ENCODE measurements around the gene FCRLB. TPM values are rescaled to one million over a fixed set of nuclear protein-coding genes. Genes with fewer than 3 reads are reported as not detected.

The FCRLB gene
- polyA plus RNA-seq, 2 of the 4 experiments (the other 2 are of a cell fraction): 0.48 to 0.75 TPM

- TF ChIP-seq REST (IDR thresholded peaks at IDR 0.05) (peak; percentile 64), EHF (CRISPR knock-in tag; IDR thresholded peaks at IDR 0.05) (no peak), RAD21 (conservative IDR thresholded peaks at IDR 0.05 in 1 of 2, IDR thresholded peaks at IDR 0.05 in 1 of 2) (no peak), HOXB5 (CRISPR knock-in tag; IDR thresholded peaks at IDR 0.05) (peak; percentile 93), TP53 (CRISPR knock-in tag; IDR thresholded peaks at IDR 0.05) (no peak), RCOR1 (IDR thresholded peaks at IDR 0.05; ENCODE audit: low read depth, low read length) (no peak), BCL3 (IDR thresholded peaks at IDR 0.05) (0 out of 3 replicates have a peak, but pooled peaks have one; percentile 61), HES2 (IDR thresholded peaks at IDR 0.05) (no peak), ELK1 (IDR thresholded peaks at IDR 0.05; ENCODE audit: low read depth, low read length) (no peak)
- TF ChIP-seq, protein P1, sequence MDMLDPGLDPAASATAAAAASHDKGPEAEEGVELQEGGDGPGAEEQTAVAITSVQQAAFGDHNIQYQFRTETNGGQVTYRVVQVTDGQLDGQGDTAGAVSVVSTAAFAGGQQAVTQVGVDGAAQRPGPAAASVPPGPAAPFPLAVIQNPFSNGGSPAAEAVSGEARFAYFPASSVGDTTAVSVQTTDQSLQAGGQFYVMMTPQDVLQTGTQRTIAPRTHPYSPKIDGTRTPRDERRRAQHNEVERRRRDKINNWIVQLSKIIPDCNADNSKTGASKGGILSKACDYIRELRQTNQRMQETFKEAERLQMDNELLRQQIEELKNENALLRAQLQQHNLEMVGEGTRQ (IDR thresholded peaks at IDR 0.05): no peak
These were observed 45.0 kb downstream of the FCRLB start, which contains the start of gene ATF6 (continued) for GRCh38 chr1:161766102-161766981.

DNA sequence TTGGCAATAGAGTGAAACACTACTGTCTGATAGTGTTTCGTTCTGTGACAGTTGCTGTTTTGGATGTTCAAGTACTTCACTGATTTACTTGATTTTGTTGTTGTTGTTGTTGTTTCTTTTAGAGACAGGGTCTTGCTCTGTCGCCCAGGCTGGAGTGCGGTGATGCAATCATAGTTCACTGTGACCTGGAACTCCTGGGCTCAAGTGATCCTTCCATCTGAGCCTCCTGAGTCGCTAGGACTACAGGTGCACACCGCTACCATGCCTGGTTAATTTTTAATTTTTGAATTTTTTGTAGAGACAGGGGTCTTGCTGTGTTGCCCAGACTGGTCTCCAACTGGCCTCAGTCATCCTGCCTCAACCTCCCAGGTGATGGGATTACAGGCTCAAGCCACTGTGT, 47.1 kb downstream of the FCRLB start:
- ChIA-PET CTCF (interaction anchor here (0.6 to 1.3 kb wide), 2 partner anchors 23 to 25 kb away, joined by 3 read pairs; no protein-coding TSS in a partner anchor), POLR2A (no interaction called here)
- DNase-seq (ENCODE audit: low read depth in 1 of 2, low spot score in 1 of 2) (no peak), FAIRE-seq (no peak), ATAC-seq (no peak)
- WGBS (ENCODE audit: missing lambda C conversion rate): 84% methylated on average over 5 of the region's 5 CpGs
- Histone ChIP-seq H3K4me2 (no peak overlapping the region), H3K4me3 (no peak overlapping the region), H3K9me3 (no peaks in the 10 kb centered on the region), H3K27ac (no peak overlapping the region), H3K4me1 (peaks cover 10% of the 10 kb centered on the region; the same call in 1 of the 3 replicates)
- no peak for TF ChIP-seq NR3C1 (IDR thresholded peaks at IDR 0.05)
- TF ChIP-seq NPAS2 (CRISPR knock-in tag; IDR thresholded peaks at IDR 0.05; ENCODE audit: borderline replicate concordance): no peak
- TF ChIP-seq RCOR1 (IDR thresholded peaks at IDR 0.05; ENCODE audit: low read depth, low read length): no peak
- TF ChIP-seq HOXA7 (CRISPR knock-in tag; IDR thresholded peaks at IDR 0.05): no peak
- TF ChIP-seq TP53 (CRISPR knock-in tag; IDR thresholded peaks at IDR 0.05): no peak
- TF ChIP-seq, protein P2, sequence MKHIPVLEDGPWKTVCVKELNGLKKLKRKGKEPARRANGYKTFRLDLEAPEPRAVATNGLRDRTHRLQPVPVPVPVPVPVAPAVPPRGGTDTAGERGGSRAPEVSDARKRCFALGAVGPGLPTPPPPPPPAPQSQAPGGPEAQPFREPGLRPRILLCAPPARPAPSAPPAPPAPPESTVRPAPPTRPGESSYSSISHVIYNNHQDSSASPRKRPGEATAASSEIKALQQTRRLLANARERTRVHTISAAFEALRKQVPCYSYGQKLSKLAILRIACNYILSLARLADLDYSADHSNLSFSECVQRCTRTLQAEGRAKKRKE (CRISPR knock-in tag; IDR thresholded peaks at IDR 0.05; ENCODE audit: low read depth): no peak
- TF ChIP-seq PBX3 (IDR thresholded peaks at IDR 0.05): no peak

All from A549 (cell line).